CD4-positive, alpha-beta T cell treated with Interleukin-1 beta for 1 hour (primary cell): ENCODE data around the gene HOXC6.

Experiments used
- DNase-seq, 2 donors: peaks; one replicate each; pipeline ENCODE4 v3.0.0-alpha.2; 2020 to 2022

Gene HOXC6

GRCh38 chr12:53990311-53991076 is 37.7 kb upstream of the HOXC6 start:
- no peak for DNase-seq

DNA sequence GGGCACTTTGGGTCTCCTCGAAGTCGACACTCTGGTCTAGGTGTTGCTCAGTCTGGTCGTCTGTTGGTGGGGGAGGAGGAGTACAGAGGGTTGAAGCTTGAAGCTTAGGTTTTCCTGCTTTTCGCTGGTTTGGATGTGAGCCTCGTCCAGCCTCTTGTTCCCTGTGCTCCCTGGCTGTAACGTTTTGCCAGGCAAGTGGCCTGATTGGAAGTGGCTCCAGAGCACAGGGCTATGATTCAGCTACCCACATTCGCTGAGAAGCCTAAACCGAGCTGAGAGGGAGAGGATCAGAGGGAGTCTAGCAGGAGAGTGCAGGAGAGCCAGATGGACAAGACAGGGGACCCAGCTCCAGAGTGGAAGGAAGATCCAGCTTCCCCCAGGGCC is 37.2 kb upstream of the HOXC6 start:
- DNase-seq, result no peak

DNA sequence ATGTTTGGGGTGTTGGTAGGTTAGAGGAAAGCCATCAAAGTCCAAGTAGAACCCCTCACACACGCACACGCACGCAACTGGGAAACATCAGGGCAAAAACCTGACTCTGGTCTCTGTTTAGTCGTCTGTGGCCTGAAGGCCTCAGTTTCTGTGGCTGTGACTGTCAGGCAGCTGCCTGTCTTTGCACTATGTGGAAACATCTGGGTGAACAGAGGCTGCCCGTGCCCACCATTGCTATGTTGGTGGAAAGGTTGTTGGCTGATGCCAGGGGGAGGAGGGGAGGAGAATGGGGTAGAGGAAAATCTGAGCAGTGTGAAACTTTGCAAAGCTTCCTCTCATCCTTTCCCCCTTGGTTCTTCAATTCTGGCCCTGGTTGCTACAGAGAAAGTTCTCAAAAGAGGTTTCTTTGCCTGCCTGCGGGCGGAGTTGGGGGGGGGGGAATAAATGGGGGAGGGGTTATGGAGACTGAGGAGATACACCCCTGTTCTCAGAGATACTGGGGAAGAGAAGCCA is 35.8 kb upstream of the HOXC6 start:
- no peak for DNase-seq

DNA sequence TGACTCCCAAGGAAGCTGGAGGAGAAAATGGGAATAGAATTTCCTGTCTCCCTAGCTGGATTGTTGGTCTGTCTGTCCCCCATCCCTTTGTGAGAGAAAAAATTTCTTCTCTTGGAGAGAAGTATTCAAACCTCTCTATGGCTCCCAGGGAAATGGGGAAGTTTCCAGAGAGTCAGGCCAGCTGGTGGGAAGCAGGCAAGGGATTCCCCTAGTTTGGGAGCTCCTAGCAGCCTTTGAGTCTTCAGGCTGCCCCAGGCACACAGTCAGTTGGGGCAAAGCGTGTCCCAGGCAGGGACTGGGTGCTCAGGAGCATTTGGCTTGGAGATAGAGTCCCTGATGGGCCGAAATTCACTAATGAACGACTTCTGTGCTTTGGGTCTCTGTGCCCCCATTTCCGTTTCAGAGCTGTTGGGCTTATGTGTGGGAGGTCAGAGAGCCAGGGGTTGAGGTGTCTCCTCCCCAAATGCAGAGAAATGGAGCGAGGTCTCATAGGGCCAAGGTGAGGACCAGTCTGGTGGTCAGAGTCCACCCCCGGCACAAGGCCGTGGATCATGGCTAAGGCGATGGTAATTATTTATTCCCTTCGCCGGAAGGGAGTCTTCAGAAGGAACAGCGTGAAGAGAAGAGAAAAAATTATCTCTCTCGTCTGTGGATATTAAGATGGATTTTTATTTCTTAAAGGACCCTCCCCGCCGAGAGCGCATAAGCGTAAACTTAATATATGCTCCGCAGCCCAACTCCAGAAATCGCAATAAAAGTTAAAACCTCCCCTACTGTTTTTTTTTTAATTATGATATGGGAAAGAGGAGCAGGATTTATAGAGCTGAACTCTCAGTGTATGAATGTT is 34.9 kb upstream of the HOXC6 start:
- no peak for DNase-seq

GRCh38 chr12:53994009-53994263 is 34.3 kb upstream of the HOXC6 start:
- DNase-seq, result no peak

DNA sequence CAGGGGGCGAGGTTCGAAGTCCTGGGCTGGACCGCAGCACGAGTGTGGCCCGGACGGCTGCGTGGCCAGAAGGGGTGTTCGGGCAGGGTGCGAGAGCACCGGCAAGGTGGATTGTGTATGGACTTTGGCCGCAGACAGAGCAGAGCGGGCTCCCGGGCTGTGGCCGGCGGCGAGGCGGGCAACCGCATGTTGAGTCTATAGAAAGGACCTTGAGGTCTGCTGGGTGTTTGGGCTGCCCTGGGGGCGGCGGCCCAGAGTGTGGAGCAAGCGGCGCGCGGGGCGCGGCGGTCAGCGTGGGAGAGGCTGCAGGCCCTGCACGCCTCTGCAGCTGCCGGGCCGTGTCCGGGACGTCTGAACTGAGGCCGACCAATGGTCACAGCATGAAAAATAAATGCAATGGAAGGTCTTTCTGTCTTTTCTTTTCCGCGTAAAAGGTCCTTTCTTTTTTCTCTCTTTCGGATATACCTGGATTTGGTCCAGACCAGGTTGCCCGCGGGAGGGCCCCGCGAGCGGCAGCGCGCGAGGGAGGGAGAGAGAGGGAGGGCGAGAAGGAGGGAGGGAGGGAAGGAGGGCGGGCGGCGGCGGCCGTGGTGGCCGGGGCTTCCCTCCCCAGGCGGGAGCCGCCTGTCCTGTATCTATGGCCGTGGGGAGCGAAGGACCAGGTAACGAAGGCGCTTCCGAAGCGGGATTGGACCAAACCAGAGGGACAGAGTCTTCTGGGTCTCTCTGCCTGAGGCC is 33.8 kb upstream of the HOXC6 start:
- no peak for DNase-seq

DNA sequence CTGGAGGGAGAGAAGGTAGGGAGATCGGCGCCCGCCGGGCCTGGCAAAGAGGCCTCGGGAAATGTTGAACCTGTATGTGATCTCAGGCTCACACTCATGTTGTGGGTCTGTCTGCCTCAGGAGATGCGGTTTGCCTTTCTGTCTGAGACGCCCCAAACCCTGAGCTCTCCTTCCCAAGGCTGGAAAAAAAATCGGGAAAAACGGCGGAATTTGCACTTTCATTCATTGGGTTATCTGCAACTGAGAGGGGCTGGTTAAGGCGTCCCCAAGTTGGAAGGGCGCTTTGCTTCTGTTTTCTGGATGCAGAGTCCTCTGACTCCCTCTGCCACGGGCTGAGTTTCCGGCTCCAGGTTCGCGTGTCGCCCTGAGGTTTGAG is 33.2 kb upstream of the HOXC6 start:
- DNase-seq, result no peak

DNA sequence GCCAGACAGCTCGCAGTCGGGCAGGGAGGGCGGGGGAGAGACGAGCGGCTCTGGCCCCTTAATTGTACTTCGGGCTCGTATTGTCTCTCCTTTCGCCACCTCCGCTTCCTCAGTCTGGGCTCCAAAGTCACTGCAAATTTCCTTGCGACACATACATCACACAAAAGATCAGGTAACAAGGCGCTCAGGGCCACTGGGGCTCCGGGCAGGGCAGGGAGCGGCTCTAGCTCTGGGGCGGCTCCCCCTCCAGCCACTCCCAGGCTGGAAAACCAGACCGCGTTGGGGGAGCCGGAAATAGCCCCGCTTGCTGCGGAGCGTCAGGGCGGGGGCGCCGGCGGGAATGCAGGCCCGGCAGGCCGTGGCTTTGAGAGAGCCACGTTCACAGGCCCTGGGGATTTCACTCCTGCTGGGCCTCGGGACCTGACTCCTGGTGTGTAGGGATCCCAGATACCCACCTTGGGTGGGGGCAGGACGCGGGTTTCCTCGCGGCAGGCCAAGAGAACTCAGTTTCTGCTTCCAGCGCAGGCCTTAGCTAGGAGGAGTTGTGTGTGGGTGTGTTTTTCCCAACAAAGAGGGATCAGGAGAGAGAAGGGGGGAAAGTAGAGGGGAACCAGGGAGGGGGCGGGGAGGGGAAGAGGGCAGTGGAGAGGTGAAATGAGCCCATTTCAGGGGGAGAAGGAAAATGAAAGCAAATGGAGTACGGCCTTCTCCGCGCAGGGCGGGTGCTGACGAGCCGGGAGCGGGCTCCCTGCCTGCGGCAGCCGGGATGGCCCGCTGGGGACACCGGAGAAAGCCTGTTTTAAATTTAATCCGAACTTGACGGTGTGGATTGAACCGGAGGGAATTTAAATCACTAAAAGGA is 32.6 kb upstream of the HOXC6 start:
- DNase-seq, result no peak

GRCh38 chr12:53996240-53997203 is 31.7 kb upstream of the HOXC6 start:
- DNase-seq, result no peak

DNA sequence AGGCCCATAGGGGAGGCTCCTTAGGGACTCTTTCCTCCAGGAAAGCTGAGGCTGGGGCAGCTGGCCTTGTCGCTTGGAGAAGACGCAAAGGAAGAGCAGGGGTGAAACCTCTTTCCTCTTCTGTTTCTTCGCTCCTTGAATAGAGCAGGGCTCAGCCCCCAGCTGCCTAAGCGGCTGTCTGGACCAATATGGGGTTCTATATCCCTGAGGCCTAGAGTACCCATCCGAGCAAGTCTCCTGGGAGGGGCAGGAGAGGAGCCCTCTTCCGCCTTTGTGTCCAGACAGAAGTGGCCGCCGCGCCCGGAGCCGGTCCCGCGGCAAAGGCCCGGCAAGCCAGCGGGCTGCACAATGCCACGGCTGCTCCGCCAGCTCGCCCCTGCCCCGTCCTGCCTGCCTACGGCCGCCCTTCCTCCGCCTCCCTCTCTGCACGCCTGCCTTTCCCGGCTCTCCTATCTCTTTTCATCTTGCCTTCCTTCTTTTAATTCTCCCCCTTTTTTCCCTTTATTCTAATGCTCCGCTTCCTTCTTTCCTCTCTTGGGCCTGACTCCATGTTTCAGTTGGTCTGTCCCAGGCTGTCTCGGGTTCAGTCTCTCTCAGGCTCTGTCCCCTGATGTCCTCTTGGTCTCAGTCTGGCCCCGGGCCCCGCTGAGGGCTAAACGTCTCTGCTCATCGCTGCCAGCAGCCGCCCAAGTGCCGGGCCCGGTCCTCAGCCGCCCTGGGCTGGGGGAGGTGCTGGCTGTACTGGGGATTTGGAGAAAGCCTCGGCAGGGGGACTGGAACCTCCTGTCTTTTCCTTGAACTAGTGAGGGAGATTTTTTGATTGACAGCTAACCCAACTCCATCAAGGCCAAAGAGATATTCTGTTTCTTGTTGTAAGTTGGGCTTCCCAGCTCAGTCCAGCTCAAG is 30.8 kb upstream of the HOXC6 start:
- no peak for DNase-seq

GRCh38 chr12:53998110-53998899 is 29.9 kb upstream of the HOXC6 start:
- DNase-seq, result no peak

- DNase-seq, result no peak
Observed at GRCh38 chr12:53998900-53999236, 29.4 kb upstream of the HOXC6 start.

- no peak for DNase-seq
Observed at GRCh38 chr12:53999559-54000115, 28.6 kb upstream of the HOXC6 start.

- DNase-seq, result no peak
Observed at GRCh38 chr12:54000116-54001114, 27.8 kb upstream of the HOXC6 start, which contains the start of gene HOXC9. Gene HOXC9, plus strand, starts transcription at chr12:54000161. Its CDS starts 28 bp downstream, at chr12:54000189.

- no peak for DNase-seq
Observed at GRCh38 chr12:54001283-54002187, 26.7 kb upstream of the HOXC6 start.

GRCh38 chr12:54002278-54002914 is 25.8 kb upstream of the HOXC6 start:
- no peak for DNase-seq
